ENCODE results near the gene OR2W3. TPM values are rescaled to one million over a fixed set of nuclear protein-coding genes. Genes with fewer than 3 reads are reported as not detected.

The OR2W3 gene
- 1 to 10 TPM in 1 of 4 donors, under 1 TPM in 2, not detected in 1; 0.23 to 1.3 (median 0.37) TPM for polyA plus RNA-seq (ENCODE audit: insufficient read length in 4 of 4)

GRCh38 chr1:247895163-247895637 is at the start of gene OR2W3:
Gene OR2W3 (plus strand): TSS chr1:247895587. CDS start chr1:247895587, 0 bp downstream.
- DNase-seq (ENCODE audit: low read depth in 4 of 4, low spot score in 3 of 4): no peak

- DNase-seq (ENCODE audit: low read depth in 4 of 4, low spot score in 3 of 4): no peak
Measured at GRCh38 chr1:247845693-247846017, 49.7 kb upstream of the OR2W3 start.

DNA sequence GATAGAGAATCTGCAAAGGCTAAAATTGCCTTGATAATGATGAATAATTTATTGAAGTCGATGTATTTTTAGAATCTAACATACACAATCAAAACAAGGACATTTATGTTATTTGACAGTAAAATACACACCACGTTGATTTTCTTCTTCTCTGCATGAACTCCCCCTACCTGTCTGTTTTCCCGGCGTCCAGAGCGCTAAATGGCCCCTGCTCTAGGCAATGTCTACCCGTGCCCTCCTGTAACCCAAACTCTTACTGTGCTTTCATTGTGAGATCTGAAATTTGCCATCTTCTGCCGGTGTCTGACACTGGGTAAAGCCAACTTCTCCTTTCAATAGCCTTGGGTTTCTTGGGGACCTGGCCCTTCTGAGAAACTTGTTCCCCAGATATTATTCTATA is 47.0 kb upstream of the OR2W3 start:
- no peak for DNase-seq (ENCODE audit: low read depth in 4 of 4, low spot score in 3 of 4)

- DNase-seq (ENCODE audit: low read depth in 4 of 4, low spot score in 3 of 4): no peak
Measured at GRCh38 chr1:247849616-247850015, 45.8 kb upstream of the OR2W3 start.

- no peak for DNase-seq (ENCODE audit: low read depth in 4 of 4, low spot score in 3 of 4)
Measured at GRCh38 chr1:247854899-247855545, 40.4 kb upstream of the OR2W3 start.

DNA sequence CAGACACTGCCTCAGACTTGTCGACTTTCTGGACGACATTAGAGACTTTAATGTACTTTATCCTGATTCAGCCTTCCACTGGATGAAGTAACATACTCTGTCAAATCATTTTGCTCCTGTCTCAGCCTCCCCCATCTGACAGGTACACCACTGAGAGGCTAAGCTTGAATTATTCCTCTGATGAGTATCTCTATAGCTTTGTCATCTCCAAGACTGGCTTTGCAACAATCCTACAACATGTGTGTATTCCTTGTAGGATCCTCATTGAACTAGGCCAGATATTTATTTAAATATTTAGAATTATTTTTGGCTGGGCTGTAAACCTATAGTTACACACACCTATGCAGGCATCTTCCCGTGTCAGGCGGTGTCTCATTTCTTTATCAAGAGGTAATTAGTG is 39.5 kb upstream of the OR2W3 start:
- DNase-seq (ENCODE audit: low read depth in 4 of 4, low spot score in 3 of 4): no peak

GRCh38 chr1:247857069-247857984 is 38.1 kb upstream of the OR2W3 start, which contains the start of gene TRIM58:
Gene TRIM58 (plus strand): TSS chr1:247857187. CDS start chr1:247857247, 60 bp downstream.
- DNase-seq (ENCODE audit: low read depth in 4 of 4, low spot score in 3 of 4): no peak

DNA sequence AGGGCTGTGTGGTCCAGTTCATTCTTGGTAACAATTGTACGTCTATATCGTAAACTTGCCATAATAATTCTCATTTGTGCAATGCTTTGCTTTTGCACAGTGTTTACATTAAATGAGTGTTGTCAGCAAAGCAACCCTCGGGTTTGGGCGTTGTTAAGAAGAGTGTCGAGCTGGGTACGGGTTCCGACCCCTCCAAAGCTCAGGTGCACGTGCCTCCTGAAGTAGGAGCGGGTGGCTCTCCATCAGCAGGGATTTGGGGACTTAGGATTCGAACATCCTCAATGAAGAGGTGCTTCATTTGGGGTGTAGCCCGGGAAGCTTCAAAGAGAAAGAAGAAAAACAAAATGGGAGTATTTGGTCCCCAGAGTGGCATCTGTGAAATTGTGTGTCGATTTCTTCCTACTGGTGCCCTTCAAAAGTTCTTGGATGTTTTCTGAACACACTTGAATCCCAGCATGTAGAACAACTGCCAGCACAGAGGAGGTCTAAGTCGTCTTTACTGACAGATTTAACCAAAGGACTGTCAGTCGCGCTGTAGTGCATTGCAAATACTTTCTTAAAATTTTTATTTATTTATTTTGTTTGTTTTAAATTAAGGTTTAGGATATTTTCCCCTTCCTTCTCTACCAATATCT is 37.3 kb upstream of the OR2W3 start:
- no peak for DNase-seq (ENCODE audit: low read depth in 4 of 4, low spot score in 3 of 4)

DNA sequence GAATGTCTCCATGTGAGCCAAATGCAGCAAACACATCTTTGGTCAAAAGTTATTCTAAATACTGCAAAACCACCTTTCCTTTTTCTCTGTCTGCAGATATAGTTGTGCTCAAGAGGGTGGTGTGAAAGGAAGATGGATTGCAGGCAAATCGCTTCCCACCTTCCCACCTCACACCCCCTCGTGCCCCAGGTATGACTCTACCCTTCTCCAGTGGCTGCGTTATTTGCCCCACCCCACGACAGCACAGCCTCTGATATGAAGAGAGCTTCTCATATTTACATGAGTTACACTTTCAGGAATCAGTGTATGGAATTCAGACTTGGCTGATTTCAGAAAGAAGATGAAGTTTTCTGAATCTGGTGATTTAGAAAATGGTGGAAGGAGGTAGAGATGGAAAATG is 32.6 kb upstream of the OR2W3 start:
- DNase-seq (ENCODE audit: low read depth in 4 of 4, low spot score in 3 of 4): no peak

DNA sequence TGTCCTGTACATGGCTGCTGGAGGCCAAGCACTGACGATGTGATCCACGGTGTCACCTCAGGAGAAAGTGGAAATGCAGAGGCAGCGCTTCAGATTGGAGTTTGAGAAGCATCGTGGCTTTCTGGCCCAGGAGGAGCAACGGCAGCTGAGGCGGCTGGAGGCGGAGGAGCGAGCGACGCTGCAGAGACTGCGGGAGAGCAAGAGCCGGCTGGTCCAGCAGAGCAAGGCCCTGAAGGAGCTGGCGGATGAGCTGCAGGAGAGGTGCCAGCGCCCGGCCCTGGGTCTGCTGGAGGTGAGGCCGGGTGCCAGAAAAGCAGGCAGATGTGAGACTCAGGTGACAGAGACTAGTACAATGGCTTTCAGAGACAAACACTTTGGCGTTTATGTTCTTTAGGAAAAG is 30.7 kb upstream of the OR2W3 start:
- no peak for DNase-seq (ENCODE audit: low read depth in 4 of 4, low spot score in 3 of 4)

GRCh38 chr1:247865416-247865815 is 30.0 kb upstream of the OR2W3 start:
- no peak for DNase-seq (ENCODE audit: low read depth in 4 of 4, low spot score in 3 of 4)

GRCh38 chr1:247883346-247883745 is 12.0 kb upstream of the OR2W3 start:
- no peak for DNase-seq (ENCODE audit: low read depth in 4 of 4, low spot score in 3 of 4)

DNA sequence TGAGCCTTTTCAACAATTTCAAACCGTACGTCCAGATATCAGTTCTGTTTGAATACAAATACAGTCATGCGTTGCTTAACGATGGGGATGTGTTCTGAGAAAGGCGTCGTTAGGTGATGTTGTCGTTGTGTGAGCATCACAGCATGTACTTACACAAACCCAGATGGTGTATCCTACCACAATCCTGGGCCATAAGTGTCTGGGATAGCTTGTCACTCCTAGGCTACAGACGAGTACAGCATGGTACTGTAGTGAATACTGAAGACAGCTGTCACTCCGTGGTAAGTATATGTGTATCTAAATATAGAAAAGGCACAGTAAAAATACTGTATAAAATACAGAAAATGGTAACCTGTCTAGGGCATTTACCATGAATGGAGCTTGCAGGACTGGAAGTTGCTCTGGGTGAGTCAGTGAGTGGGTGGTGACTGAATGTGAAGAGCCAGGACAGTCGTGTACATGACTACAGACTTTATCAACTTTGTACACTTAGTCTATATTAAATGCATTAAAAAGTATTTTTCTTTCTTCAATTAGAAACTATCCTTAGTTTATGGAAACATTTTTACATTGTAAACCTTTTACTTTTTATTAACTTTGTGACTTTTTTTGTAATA is 10.5 kb upstream of the OR2W3 start:
- no peak for DNase-seq (ENCODE audit: low read depth in 4 of 4, low spot score in 3 of 4)

DNA sequence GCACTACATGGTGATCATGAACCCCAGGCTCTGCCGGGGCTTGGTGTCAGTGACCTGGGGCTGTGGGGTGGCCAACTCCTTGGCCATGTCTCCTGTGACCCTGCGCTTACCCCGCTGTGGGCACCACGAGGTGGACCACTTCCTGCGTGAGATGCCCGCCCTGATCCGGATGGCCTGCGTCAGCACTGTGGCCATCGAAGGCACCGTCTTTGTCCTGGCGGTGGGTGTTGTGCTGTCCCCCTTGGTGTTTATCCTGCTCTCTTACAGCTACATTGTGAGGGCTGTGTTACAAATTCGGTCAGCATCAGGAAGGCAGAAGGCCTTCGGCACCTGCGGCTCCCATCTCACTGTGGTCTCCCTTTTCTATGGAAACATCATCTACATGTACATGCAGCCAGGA is 589 bp downstream of the OR2W3 start:
- no peak for DNase-seq (ENCODE audit: low read depth in 4 of 4, low spot score in 3 of 4)

DNA sequence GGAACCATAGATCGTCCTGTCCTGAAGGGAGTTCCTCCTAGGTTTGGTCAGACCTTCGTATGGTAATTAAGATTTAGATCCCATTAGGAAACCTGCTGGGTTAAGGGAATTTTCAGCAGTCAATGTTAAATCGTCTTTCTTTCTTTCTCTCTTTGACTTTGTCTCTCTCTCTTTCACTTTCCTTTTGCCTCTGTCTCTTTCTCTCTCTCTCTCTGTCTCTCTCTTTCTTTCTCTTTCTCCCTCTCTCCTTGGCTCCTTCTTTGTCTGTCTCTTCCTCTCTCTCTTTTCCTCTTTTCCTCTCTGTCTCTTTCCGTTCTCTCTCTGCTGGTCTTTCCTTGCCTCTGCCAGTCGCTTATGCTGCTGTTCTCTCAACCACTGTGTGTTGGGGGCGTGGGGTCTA is 8.7 kb downstream of the OR2W3 start:
- DNase-seq (ENCODE audit: low read depth in 4 of 4, low spot score in 3 of 4): no peak

GRCh38 chr1:247905181-247905580 is 9.8 kb downstream of the OR2W3 start:
- no peak for DNase-seq (ENCODE audit: low read depth in 4 of 4, low spot score in 3 of 4)

GRCh38 chr1:247905910-247906503 is 10.6 kb downstream of the OR2W3 start:
- DNase-seq (ENCODE audit: low read depth in 4 of 4, low spot score in 3 of 4): no peak

- DNase-seq (ENCODE audit: low read depth in 4 of 4, low spot score in 3 of 4): no peak
Measured at GRCh38 chr1:247906504-247907047, 11.2 kb downstream of the OR2W3 start.

GRCh38 chr1:247908766-247909165 is 13.4 kb downstream of the OR2W3 start:
- no peak for DNase-seq (ENCODE audit: low read depth in 4 of 4, low spot score in 3 of 4)

DNA sequence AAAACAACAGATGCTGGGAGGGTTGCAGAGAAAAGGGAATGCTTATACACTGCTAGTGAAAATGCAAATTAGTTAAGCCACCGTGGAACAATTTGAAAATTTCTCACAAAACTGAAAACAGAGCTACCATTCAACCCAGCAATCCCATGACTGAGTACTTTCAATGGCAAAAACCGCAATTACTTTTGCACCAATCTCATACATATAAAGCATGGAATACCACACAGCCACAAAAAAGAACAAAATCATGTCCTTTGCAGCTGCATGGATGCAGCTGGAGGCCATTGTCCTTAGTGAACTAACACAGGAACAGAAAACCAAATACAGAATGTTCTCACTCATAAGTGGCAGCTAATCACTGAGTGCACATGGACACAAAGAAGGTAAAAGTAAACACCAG is 18.4 kb downstream of the OR2W3 start:
- DNase-seq (ENCODE audit: low read depth in 4 of 4, low spot score in 3 of 4): no peak

Measured in left renal pelvis (tissue), 4 donors.